OCI-M2 (cell line): ENCODE data around the gene CPT1A.

ENCODE experiments used
- DNase-seq: peaks from one replicate; lab custom pipeline; 2025; ENCODE audit not compliant: unreplicated experiment; lab: John Stamatoyannopoulos, UW

Gene CPT1A

GRCh38 chr11:68832476-68833181 lies 9.1 kb downstream of the CPT1A start:
- DNase-seq, result no peak

- no peak for DNase-seq
Observed at GRCh38 chr11:68831124-68831523, 10.6 kb downstream of the CPT1A start.

- no peak for DNase-seq
Observed at GRCh38 chr11:68829581-68829980, 12.1 kb downstream of the CPT1A start.

- DNase-seq, result no peak
Observed at GRCh38 chr11:68828957-68829356, 12.8 kb downstream of the CPT1A start.

GRCh38 chr11:68828155-68828931 lies 13.4 kb downstream of the CPT1A start:
- no peak for DNase-seq

GRCh38 chr11:68827733-68828132 lies 14.0 kb downstream of the CPT1A start:
- DNase-seq, result no peak

- no peak for DNase-seq
Observed at GRCh38 chr11:68826726-68827125, 15.0 kb downstream of the CPT1A start.

- DNase-seq, result no peak
Observed at GRCh38 chr11:68825571-68825970, 16.1 kb downstream of the CPT1A start.

- DNase-seq, result no peak
Observed at GRCh38 chr11:68822546-68822945, 19.2 kb downstream of the CPT1A start.

GRCh38 chr11:68821670-68822069 lies 20.0 kb downstream of the CPT1A start:
- no peak for DNase-seq

- DNase-seq, result no peak
Observed at GRCh38 chr11:68819362-68819761, 22.4 kb downstream of the CPT1A start.

GRCh38 chr11:68818181-68818580 lies 23.5 kb downstream of the CPT1A start:
- no peak for DNase-seq

- DNase-seq, result no peak
Observed at GRCh38 chr11:68817554-68817953, 24.2 kb downstream of the CPT1A start.

GRCh38 chr11:68816917-68817419 lies 24.7 kb downstream of the CPT1A start:
- no peak for DNase-seq

GRCh38 chr11:68816251-68816776 lies 25.4 kb downstream of the CPT1A start:
- DNase-seq, result no peak

GRCh38 chr11:68813773-68814172 lies 27.9 kb downstream of the CPT1A start:
- DNase-seq, result no peak

- no peak for DNase-seq
Observed at GRCh38 chr11:68812526-68812925, 29.2 kb downstream of the CPT1A start.

GRCh38 chr11:68810164-68810563 lies 31.6 kb downstream of the CPT1A start:
- no peak for DNase-seq

GRCh38 chr11:68809506-68809905 lies 32.2 kb downstream of the CPT1A start:
- no peak for DNase-seq

GRCh38 chr11:68808787-68809186 lies 32.9 kb downstream of the CPT1A start:
- DNase-seq, result no peak

GRCh38 chr11:68806931-68807844 lies 34.5 kb downstream of the CPT1A start:
- no peak for DNase-seq
